Lung (tissue), 12 donors: ENCODE results near the gene CDKAL1. TPM values are rescaled to one million over a fixed set of nuclear protein-coding genes. Genes with fewer than 3 reads are reported as not detected.

ENCODE experiments used
- ATAC-seq: fragments of 200-7000 bp; cut with Tn5 transposase; one replicate; pipeline ENCODE4 v1.9.1; 2020; ENCODE audit warnings: moderate number of reproducible peaks; ENCODE audit not compliant: insufficient read depth, low FRiP score
- DNase-seq, 3 donors: peaks; one replicate each; pipeline ENCODE4 v3.0.0-alpha.2; 2013 to 2017
- H3K27ac ChIP-seq, 2 donors: one replicate each; pipeline ENCODE4 v1.5.1; 2013; ENCODE audit warnings: mild to moderate bottlenecking in 2 of 2, moderate library complexity in 2 of 2, control low read depth in 1 of 2, inconsistent platforms in 1 of 2, low read depth in 1 of 2, low read length in 1 of 2
- H3K27me3 ChIP-seq, 3 donors: one replicate each; pipeline ENCODE4 v1.5.1; 2013; ENCODE audit warnings: low read length in 2 of 3; ENCODE audit not compliant: control insufficient read depth in 3 of 3, insufficient read depth in 3 of 3
- H3K36me3 ChIP-seq, 4 donors: one replicate each; pipeline ENCODE4 v1.5.1; 2013; ENCODE audit warnings: low read length in 4 of 4, mild to moderate bottlenecking in 1 of 4, moderate library complexity in 1 of 4; ENCODE audit not compliant: control insufficient read depth in 4 of 4, insufficient read depth in 4 of 4
- H3K4me1 ChIP-seq, 5 donors: one replicate each; pipeline ENCODE4 v1.5.1; 2013; ENCODE audit warnings: low read length in 5 of 5, mild to moderate bottlenecking in 2 of 5, moderate library complexity in 1 of 5; ENCODE audit not compliant: control insufficient read depth in 5 of 5, insufficient read depth in 5 of 5
- H3K4me3 ChIP-seq: one replicate; pipeline ENCODE4 v1.5.1; 2013; ENCODE audit warnings: mild to moderate bottlenecking, control low read depth, moderate library complexity
- H3K9ac ChIP-seq, 2 donors: one replicate each; pipeline ENCODE4 v1.5.1; 2013; ENCODE audit warnings: low read length in 2 of 2, control low read depth in 1 of 2; ENCODE audit not compliant: insufficient read depth in 1 of 2
- H3K9me3 ChIP-seq, 4 donors: one replicate each; pipeline ENCODE4 v1.5.1; 2013; ENCODE audit warnings: low read length in 3 of 4, mild to moderate bottlenecking in 1 of 4, moderate library complexity in 1 of 4; ENCODE audit not compliant: control insufficient read depth in 4 of 4, insufficient read depth in 3 of 4
- WGBS, 2 donors: extraction: QIAGEN DNeasy Blood & Tissue Kit; methylation state at CpG; one replicate each; pipeline ENCODE4 v1.1.7; 2013; 5-methylcytosine and 5-hydroxymethylcytosine counted together
- polyA plus RNA-seq, 2 donors: library from polyadenylated mRNA; stranded (reverse); fragments of 200-250 nt; gene quantifications; one replicate each; pipeline ENCODE4 v1.2.1, GENCODE V29; 2013
- total RNA-seq, 2 donors: library from RNA; depleted of rRNA in 1 of 2; stranded (reverse); fragments of >200 nt in 1 of 2; gene quantifications; one replicate each; pipeline ENCODE4 v1.2.1, GENCODE V29; 2014 to 2021
- TF ChIP-seq, protein P1 (sequence below): IDR thresholded peaks from 2 replicates; pipeline ENCODE4 v1.5.1; 2012; ENCODE audit warnings: mild to moderate bottlenecking; ENCODE audit errors: control extremely low read depth, extremely low read depth
- donor health status: control.
- donor health status: control.
- donor health status: Bipolar disorder and iron deficiency.
- donor health status: healthy.
- donor health status: DM: yes; HTN: yes; CAD: no.

CDKAL1 gene
- total and polyA plus RNA-seq, 4 donors = 4.0 to 39.0 (median 10.0) TPM

DNA sequence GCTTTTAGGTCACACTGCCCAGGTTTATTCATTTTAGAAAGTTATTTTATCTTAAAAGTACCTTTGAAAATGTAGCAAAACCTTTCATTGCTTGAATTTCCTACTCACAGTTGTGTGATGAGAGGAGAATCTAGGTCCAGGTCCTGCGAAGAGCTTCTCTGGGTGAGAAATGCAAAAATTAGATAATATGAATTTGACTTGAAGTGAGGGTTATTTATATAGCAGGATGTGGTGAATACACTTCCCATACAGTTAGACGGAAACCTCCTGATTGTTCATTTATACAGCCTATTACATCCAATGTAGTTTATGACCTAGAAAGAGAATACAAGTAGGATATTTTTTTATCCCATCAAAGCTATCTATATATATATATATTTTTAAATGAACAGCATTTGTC, 30.5 kb downstream of the CDKAL1 start:
- Histone ChIP-seq H3K4me3 (no peak overlapping the region), H3K9ac (no peak overlapping the region), H3K9me3 (no peaks in the 10 kb centered on the region), H3K27ac (no peak overlapping the region), H3K4me1 (peaks cover 0 to 4% (median 0%) of the 10 kb centered on the region in 5 donors), H3K27me3 (no peaks in the 10 kb centered on the region), H3K36me3 (no peaks in the 10 kb centered on the region)
- DNase-seq = no peak
- ATAC-seq = no peak
- WGBS, 2 donors = 44 to 69% methylated on average over 2 of the region's 2 CpGs
- TF ChIP-seq, protein P1, sequence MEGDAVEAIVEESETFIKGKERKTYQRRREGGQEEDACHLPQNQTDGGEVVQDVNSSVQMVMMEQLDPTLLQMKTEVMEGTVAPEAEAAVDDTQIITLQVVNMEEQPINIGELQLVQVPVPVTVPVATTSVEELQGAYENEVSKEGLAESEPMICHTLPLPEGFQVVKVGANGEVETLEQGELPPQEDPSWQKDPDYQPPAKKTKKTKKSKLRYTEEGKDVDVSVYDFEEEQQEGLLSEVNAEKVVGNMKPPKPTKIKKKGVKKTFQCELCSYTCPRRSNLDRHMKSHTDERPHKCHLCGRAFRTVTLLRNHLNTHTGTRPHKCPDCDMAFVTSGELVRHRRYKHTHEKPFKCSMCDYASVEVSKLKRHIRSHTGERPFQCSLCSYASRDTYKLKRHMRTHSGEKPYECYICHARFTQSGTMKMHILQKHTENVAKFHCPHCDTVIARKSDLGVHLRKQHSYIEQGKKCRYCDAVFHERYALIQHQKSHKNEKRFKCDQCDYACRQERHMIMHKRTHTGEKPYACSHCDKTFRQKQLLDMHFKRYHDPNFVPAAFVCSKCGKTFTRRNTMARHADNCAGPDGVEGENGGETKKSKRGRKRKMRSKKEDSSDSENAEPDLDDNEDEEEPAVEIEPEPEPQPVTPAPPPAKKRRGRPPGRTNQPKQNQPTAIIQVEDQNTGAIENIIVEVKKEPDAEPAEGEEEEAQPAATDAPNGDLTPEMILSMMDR = no peak

DNA sequence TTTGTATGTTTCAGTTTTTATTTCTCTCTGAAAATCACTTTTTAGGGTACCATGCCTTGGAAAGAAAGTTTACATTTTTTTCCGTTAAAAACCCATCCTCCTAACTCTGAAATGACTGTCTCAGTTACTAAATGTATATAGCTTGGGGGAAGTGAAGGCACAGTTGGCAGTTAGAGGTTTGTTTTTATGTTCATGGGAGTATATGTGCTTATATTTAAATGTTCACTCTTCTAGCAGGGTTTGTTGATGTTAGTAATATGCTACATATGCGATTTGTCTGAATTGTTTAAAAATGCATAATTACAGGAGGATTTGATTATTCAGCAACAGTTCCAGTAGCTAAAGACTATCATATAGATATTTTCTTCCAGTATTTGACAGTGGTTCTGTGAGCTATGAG, 31.1 kb downstream of the CDKAL1 start:
- no peak overlapping the region for H3K27ac ChIP-seq
- H3K36me3 ChIP-seq = no peaks in the 10 kb centered on the region
- WGBS, 2 donors = 90 to 91% methylated on average over 2 of the region's 2 CpGs
- H3K4me1 ChIP-seq = peaks cover 0 to under 1% (median 0%) of the 10 kb centered on the region in 5 donors
- H3K9me3 ChIP-seq = no peaks in the 10 kb centered on the region
- TF ChIP-seq, protein P1 = no peak
- no peak overlapping the region for H3K4me3 ChIP-seq
- ATAC-seq (no peak), DNase-seq (no peak)
- H3K9ac ChIP-seq = no peak overlapping the region
- H3K27me3 ChIP-seq = no peaks in the 10 kb centered on the region

DNA sequence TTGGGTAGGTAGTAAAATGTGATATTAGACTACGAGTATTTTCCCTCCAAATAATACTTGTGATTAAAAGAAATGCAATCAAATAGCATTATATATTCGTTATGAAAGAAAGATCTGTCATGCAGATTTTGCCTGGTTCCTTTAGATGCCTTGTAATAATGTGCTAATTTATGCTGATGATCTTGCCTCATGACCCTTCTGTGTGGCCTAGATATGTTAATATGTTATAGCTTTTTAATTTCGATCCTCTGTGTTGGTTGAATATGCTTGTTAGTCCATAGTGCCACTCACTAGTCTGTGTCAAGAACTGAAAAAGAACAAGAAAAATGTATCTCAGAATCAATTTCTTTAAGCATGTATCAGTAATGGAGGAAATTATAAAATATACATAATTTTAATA, 31.9 kb downstream of the CDKAL1 start:
- ATAC-seq (no peak), DNase-seq (no peak)
- Histone ChIP-seq H3K4me3 (no peak overlapping the region), H3K9me3 (no peaks in the 10 kb centered on the region), H3K27me3 (no peaks in the 10 kb centered on the region), H3K36me3 (no peaks in the 10 kb centered on the region), H3K4me1 (no peaks in the 10 kb centered on the region), H3K9ac (no peak overlapping the region), H3K27ac (no peak overlapping the region)
- WGBS, 2 donors = 94 to 95% methylated on average over 3 of the region's 3 CpGs
- TF ChIP-seq, protein P1 = no peak

DNA sequence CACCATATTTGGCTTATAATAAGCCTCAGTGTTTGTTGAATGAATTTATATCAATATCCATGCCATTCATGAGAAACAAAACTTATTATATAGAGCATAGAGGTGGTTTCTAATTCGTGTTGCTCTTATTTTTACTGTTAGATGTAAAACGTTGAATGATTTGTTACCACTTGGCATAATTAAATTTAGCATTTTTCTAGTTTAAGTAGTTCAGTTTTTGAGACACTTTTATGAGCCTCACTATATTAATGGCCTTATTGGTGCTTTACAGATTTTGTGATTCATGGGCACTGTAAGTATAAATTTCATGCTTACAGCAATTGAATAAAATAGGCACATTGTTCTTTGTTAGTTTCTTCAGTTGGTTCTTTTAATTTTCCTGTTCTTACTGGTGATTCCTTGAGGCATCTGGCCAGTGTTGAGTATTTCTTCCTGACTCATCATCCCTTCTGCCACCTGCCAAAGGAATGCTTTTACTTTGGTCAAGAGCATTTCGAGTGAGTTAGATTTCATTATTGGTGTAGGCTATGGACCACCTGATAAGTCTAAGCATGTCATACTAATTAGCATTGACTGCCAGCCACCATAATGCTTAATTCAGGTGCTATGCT, 34.8 kb downstream of the CDKAL1 start:
- Histone ChIP-seq H3K4me1 (peaks cover 0 to 11% (median 0%) of the 10 kb centered on the region in 5 donors), H3K27me3 (no peaks in the 10 kb centered on the region), H3K9me3 (no peaks in the 10 kb centered on the region), H3K36me3 (no peaks in the 10 kb centered on the region), H3K4me3 (no peak overlapping the region), H3K27ac (no peak overlapping the region), H3K9ac (no peak overlapping the region)
- TF ChIP-seq, protein P1 = no peak
- WGBS, 2 donors = 84 to 87% methylated on average over 3 of the region's 3 CpGs
- no peak for DNase-seq
- ATAC-seq = no peak
